Type B pancreatic cell (in vitro differentiated cells): Measurements from ENCODE around the gene CARD14. TPM values are rescaled to one million over a fixed set of nuclear protein-coding genes. Genes with fewer than 3 reads are reported as not detected.

ENCODE experiments used
- DNase-seq: peaks from one replicate; pipeline ENCODE4 v3.0.0; 2021; ENCODE audit warnings: mixed read lengths; ENCODE audit not compliant: unreplicated experiment; ENCODE audit errors: extremely low spot score
- H3K27ac Mint-ChIP-seq: 2 replicates; pipeline ENCODE4 v1.8.0; 2021; ENCODE audit warnings: mild to moderate bottlenecking, mixed read lengths
- H3K27me3 Mint-ChIP-seq: 2 replicates; pipeline ENCODE4 v1.8.0; 2021; ENCODE audit warnings: mixed read lengths
- H3K36me3 Mint-ChIP-seq: 2 replicates; pipeline ENCODE4 v1.8.0; 2021; ENCODE audit warnings: mixed read lengths
- H3K4me1 Mint-ChIP-seq: one replicate; pipeline ENCODE4 v1.8.0; 2021; ENCODE audit warnings: mixed read lengths; ENCODE audit not compliant: unreplicated experiment
- H3K4me3 Mint-ChIP-seq: 2 replicates; pipeline ENCODE4 v1.8.0; 2021; ENCODE audit warnings: mild to moderate bottlenecking, mixed read lengths
- H3K9me3 Mint-ChIP-seq: 2 replicates; pipeline ENCODE4 v1.8.0; 2021; ENCODE audit warnings: mixed read lengths
- CTCF ChIP-seq: fragments of 200-600 bp; sonication (generic); conservative IDR thresholded peaks from 2 replicates; pipeline ENCODE4 v1.5.0; 2021; ENCODE audit warnings: antibody characterized with exemption, mild to moderate bottlenecking
- total RNA-seq: library from RNA; stranded (reverse); gene quantifications from 2 replicates; pipeline ENCODE4 v1.2.1, GENCODE V29; 2021; ENCODE audit warnings: low replicate concordance

The CARD14 gene
- total RNA-seq, 1 donor from 2014 or later = 1.9 TPM

GRCh38 chr17:80173126-80173525 lies 3.3 kb downstream of the CARD14 start:
- H3K4me3 Mint-ChIP-seq = no peak overlapping the region
- no peaks in the 10 kb centered on the region for H3K36me3 Mint-ChIP-seq
- TF ChIP-seq CTCF = no peak

GRCh38 chr17:80173916-80174315 lies 4.1 kb downstream of the CARD14 start:
- no peak overlapping the region for H3K27ac Mint-ChIP-seq
- peaks cover 19% of the 10 kb centered on the region for H3K4me1 Mint-ChIP-seq
- no peaks in the 10 kb centered on the region for H3K36me3 Mint-ChIP-seq
- peaks cover 2% of the 10 kb centered on the region for H3K27me3 Mint-ChIP-seq
- H3K4me3 Mint-ChIP-seq = no peak overlapping the region
- no peak for TF ChIP-seq CTCF
- H3K9me3 Mint-ChIP-seq = peaks cover 4% of the 10 kb centered on the region
- DNase-seq = no peak

More at GRCh38 chr17:80173126-80173525, 3.3 kb downstream of the CARD14 start:
- peaks cover 23% of the 10 kb centered on the region for H3K4me1 Mint-ChIP-seq
- H3K27me3 Mint-ChIP-seq = peaks cover 2% of the 10 kb centered on the region
- no peak overlapping the region for H3K27ac Mint-ChIP-seq
- peaks cover 6% of the 10 kb centered on the region for H3K9me3 Mint-ChIP-seq
- no peak for DNase-seq

GRCh38 chr17:80176757-80177156 lies 6.9 kb downstream of the CARD14 start:
- DNase-seq = no peak
- Mint-ChIP-seq H3K4me3 (no peak overlapping the region), H3K4me1 (peaks cover 8% of the 10 kb centered on the region), H3K9me3 (no peaks in the 10 kb centered on the region), H3K27me3 (no peaks in the 10 kb centered on the region), H3K36me3 (no peaks in the 10 kb centered on the region), H3K27ac (no peak overlapping the region)
- no peak for TF ChIP-seq CTCF

- Mint-ChIP-seq H3K27me3 (no peaks in the 10 kb centered on the region), H3K4me1 (peaks cover 8% of the 10 kb centered on the region), H3K36me3 (no peaks in the 10 kb centered on the region), H3K4me3 (no peak overlapping the region), H3K27ac (no peak overlapping the region), H3K9me3 (no peaks in the 10 kb centered on the region)
- DNase-seq = no peak
- TF ChIP-seq CTCF = no peak
Measured at GRCh38 chr17:80177986-80178595, 8.3 kb downstream of the CARD14 start.

GRCh38 chr17:80180192-80180591 lies 10.4 kb downstream of the CARD14 start:
- H3K36me3 Mint-ChIP-seq = no peaks in the 10 kb centered on the region
- no peak for TF ChIP-seq CTCF
- H3K9me3 Mint-ChIP-seq = no peaks in the 10 kb centered on the region
- no peak overlapping the region for H3K4me3 Mint-ChIP-seq
- H3K27me3 Mint-ChIP-seq = no peaks in the 10 kb centered on the region
- DNase-seq = no peak
- H3K4me1 Mint-ChIP-seq = peaks cover 8% of the 10 kb centered on the region
- H3K27ac Mint-ChIP-seq = no peak overlapping the region
